HG03280 (cell line): Measurements from ENCODE around the gene RABGEF1.
"Not testable (repeated sequence)": the region's sequence is repeated elsewhere in the genome, so short reads cannot be mapped to it uniquely, and the experiment has no call there.

Experiments used
- ATAC-seq: cut with Tn5 transposase; IDR thresholded peaks from one replicate; pipeline ENCODE4 v1.9.1; 2021; ENCODE audit warnings: mild to moderate bottlenecking, moderate library complexity; ENCODE audit not compliant: unreplicated experiment

RABGEF1 gene

DNA sequence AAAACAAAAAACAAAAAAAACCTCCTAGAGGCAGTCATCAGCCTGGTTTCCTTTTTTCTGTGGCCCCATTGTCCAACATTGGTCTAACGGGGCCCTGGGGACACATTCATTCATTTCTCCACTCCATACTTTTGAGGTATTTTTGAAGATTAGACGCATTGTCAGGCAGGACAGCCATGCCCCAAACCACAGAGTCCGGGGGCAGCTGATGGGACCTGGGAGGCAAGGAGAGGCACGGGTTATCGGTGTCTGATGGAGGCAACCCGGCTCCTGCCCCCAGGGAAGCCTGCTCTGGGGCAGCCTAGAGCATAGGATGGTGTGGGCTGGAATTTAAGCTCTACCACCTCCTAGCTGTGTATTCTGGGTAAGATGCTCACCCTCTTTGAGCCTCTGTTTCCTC is 6.5 kb upstream of the RABGEF1 start:
- ATAC-seq: no peak

DNA sequence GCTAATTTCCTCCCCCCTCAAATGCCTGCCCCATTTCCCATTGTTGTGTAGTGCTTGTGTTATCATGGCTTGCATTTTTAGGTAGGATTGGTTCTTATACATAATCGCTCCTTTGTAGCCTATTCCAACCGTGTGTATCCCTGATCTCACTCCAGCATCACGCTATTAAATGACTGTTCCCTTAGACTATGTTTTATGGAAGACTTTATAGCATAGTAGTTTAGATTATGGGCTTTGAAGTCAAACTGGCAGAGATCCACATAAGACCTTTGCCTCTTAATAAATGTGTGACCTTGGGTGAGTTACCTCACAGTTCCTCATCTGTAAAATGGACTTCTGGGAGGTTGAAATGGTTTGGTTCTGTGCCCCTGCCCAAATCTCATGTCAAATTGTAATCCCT is 5.4 kb upstream of the RABGEF1 start:
- ATAC-seq: no peak

DNA sequence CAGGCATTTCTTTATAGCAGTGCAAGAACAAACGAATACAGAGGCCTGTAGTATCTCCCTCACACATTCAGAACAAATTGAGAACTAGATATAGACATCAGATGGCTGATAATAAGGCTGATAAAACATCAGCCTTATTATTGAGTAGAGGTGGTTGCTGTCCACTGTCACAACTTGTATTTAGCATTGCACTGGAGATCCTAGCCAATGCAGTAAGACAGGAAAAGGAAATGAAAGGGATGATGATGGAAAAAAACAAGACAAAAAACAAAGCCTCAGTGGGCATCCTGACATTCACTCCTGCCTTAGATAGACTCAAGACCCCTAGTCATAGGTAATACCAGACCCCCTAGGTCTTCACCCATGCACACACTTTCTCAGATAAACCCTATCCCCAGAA is 4.7 kb upstream of the RABGEF1 start:
- no peak for ATAC-seq

DNA sequence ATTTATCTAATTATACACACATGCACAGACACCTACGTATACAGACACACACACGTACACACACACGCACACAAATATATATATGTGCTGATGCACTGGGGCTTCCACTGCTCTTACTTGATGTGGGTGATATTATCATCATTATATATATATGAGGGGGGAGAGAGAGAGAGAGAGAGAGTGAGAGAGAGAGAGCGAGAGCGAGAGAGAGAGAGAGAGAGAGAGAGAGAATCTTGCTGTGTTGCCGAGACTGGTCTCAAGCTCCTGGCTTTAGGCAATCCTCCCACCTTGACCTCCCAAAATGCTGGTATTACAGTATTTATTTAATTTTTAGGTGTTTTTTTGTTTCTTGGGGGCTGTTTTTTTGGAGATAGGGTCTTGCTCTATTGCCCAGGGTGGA is 3.6 kb upstream of the RABGEF1 start:
- ATAC-seq: no peak

DNA sequence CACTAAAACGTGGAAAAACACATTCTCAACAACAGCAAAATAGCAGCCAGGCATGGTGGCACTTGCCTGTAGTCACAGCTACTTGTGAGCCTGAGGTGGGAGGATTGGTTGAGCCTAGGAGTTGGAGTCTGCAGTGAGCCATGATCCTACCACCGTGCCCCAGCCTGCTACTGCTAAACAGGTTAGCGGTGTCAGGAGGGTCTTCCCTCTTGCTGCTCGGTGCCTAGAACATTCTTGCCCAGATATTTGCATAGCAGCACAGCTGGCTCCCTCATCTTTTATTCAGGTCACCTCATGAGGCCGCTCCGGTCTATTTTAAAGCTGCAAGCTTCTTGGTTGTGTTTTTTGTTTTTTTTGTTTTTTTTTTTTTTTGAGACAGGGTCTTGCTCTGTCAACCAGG is 2.9 kb upstream of the RABGEF1 start:
- ATAC-seq: no peak

DNA sequence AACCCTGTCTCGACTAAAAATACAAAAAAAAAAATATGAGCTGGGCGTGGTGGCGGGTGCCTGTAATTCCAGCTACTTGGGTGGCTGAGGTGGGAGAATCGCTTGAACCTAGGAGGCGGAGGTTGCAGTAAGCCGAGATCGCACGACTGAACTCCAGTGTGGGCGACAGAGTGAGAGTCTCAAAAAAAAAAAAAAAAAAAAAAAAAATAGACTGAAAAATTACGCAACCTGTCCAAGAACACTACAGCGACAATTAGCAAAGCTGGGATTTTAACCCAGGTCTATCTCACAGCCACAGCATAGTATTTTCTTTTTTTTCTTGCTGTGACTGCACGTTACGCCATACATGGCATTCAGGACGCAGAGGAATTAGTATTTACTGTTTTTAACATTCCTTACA is 1.1 kb upstream of the RABGEF1 start:
- ATAC-seq: no peak

DNA sequence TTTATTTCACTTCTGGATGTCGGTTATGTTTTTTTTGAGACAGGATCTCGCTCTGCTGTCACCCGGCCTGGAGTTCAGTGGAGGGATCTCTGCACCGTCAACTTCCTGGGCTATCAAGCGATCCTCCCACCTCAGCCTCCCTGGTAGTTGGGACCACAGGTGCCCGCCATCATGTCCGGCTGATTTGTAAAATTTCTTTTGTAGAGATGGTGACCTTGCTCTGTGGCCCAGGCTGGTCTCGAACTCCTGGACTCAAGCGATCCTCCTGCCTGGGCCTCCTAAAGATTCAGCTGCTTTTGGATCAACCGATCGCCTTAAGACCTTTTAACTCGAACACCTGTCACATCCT is 606 bp upstream of the RABGEF1 start:
- ATAC-seq: no peak

DNA sequence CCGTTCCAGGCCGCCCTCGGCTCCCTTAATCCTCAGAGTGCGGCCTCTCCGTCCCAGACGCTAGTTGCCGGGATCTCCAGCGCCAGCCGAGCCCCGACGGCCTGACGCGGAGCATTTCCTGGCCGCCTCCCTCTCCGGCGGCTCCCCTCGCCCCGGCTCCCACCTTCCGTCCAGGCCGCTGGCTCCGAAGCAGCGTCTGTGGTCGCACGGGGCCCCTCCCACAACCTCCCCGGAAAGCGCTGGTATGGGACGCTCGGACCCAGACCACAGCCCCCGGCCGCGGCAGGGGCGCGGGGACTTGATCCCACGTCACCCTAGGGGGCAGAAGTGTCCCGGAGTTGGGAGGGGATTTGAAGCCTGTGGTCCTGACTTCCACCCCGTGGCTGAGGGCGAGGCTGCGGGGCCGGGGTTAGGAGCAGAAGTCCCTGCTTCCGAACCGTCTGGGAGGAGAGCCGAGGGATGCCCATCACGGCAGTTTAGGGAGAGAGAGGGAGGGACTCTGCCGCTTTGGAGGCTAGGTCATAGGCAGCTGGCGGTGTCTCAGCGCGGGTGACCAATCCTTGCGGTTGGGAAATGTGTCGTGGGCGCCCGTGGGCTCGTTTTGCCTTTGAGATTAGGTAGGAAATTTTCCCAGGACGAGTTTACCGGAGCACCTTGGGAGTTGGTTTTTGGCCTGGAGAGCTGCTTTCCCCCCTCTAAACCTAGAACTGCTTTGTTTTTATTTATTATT is 612 bp downstream of the RABGEF1 start:
- ATAC-seq: peak; percentile 26

DNA sequence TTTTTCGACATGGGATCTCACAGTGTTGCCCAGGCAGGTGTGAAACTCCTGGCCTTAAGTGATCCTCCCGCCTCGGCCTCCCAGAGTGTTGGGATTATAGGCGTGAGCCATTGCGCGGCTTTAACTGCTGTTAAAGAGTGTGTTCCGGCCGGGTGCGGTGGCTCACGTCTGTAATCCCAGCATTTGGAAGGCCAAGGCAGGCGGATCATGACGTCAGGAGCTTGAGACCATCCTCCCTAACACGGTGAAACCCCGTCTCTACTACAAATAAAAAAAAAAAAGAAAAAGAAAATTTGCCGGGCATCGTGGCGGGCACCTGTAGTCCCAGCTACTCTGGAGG is 1.1 kb downstream of the RABGEF1 start:
- ATAC-seq: no peak

DNA sequence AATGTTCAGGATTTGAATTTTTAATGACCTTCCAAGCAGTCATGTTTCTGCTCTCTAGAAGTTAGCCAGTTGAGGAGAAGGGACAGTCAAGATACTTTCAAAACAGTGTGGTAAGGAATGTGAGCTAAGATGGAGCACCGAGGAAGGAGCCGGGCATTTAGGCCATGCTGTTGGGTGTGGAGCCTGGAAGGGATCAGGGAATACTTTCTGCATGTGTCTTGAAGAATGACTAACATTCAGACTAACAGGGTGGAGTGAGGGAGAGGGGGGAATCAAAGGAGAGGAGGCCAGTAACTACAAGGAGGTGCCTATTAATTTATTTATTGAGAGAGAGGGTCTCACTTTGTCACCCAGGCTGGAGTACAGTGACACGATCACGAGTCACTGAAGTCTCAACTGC is 1.8 kb downstream of the RABGEF1 start:
- not testable (repeated sequence) for ATAC-seq

DNA sequence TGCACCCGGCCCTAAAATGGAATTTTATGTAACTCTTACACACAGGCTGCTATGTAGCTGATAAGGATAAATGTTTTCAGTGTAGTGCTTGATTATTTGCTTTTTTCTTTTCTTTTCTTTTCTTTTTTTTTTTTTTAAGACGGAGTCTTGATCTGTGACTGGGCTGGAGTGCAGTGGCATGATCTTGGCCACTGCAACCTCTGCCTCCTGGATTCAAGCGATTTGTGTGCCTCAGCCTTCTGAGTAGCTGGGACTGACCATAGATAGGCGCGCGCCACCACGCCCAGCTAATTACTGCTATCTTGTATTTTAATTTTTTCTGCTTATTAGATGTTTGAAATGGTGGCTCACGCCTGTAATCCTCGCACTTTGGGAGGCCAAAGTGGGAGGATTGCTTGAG is 3.4 kb downstream of the RABGEF1 start:
- no peak for ATAC-seq

DNA sequence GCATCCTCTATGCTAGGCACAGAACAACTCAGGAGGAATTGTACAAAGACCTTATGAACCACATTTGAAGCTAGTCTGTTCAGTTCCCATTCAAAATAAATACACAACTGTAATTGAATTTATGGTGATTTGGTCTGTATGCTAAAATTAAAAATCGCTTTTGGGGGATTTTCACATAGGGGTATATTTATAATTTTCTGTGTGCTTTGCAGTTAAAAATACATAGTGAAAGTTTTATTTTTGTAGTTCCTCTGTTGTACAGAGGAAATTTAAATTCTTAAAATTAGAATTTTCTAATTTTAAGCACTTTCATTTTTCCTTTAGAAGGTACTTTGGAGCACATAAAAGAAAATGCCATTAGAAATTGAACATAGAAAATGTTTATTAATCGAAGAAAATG is 6.9 kb downstream of the RABGEF1 start:
- ATAC-seq: no peak

DNA sequence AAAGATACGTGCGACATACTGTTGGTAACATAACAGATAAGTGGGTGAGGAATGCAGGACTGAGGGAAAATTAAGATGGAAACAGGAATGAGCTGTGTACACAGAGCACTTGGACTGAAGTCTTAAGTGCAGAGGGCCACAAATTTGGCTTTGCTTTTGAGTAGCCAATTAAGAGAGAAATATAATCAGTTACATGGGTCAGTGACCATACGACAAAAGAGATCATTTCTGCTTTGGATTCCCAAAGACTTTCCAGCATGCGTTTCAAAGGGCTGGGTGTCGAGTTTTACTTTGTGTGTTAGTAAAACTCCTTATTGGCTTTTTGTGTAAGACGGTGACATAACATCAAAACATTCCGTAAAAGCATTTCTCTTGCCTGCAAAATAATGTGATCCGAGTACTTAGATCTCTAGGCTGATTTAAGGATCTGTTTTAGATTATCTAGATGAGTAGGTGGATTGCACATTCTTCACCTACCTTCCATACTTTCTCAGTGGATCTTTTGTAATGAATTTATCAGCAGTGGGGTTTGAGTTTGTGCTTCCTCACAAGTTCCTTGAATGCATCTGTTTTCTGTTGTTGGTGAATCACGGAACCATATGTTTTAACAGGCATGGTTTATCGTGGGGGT is 7.5 kb downstream of the RABGEF1 start:
- ATAC-seq: no peak

DNA sequence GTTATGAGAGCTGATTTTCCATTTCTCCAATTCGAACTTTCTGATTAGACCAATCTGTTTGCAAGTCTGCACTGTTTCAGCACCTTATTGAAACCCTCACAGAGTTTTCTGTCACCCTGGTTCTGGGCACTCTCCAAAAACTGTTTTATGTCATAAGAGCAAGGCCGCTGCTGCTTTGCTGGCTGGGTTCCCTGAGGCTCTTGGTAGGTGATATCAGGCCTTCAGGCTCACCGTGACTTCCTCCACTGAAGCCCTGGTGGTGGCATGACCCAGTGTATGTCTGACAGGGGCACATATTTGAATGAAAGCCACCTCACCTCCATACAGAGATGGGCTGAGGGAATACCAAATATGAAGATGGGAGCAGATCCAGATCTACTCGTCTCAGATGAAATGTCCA is 8.3 kb downstream of the RABGEF1 start:
- ATAC-seq: no peak

DNA sequence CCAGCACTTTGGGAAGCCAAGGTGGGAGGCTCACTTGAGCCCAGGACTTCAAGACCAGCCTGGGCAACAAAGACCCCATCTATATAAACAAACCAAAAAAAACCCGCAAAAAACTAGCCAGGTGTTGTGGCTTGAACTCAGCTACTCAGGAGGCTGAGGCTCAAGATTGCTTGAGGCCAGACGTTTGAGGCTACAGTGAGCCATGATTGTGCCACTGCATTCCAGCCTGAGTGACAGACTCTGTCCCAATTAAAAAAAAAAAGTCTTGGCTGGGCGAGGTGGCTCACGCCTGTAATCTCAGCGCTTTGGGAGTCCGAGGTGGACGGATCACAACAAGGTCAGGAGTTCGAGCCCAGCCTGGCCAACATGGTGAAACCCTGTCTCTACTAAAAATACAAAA is 11.4 kb downstream of the RABGEF1 start:
- no peak for ATAC-seq

DNA sequence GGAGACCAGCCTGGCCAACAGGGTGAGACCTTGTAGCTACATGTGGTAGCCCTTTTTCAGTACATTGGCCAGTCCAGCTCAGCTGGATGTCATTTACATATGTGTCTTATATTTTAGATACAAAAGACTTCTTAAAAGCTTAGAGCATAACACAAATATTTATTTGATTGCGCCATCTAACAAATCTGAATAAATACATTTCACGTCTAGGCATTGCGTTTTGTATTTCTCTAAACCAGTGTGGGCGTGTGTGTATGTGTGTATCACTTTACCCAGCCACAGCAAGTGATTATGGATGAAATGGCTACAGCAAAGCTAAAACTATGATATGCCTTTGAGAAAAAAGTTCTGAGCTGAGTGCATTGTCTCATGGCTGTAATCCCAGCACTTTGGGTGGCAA is 14.0 kb downstream of the RABGEF1 start:
- no peak for ATAC-seq

DNA sequence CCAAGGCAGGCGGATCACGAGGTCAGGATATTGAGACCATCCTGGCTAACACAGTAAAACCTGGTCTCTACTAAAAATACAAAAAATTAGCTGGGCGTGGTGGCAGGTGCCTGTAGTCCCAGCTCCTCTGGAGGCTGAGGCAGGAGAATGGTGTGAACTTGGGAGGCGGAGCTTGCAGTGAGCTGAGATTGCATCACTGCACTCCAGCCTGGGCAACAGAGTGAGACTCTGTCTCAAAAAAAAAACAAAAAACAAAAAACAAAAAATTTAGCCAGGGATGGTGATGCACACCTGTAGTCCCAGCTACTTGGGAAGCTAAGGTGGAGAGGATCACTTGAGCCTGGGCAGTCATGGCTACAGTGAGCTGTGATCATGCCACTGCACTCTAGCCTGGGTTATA is 14.5 kb downstream of the RABGEF1 start:
- not testable (repeated sequence) for ATAC-seq

DNA sequence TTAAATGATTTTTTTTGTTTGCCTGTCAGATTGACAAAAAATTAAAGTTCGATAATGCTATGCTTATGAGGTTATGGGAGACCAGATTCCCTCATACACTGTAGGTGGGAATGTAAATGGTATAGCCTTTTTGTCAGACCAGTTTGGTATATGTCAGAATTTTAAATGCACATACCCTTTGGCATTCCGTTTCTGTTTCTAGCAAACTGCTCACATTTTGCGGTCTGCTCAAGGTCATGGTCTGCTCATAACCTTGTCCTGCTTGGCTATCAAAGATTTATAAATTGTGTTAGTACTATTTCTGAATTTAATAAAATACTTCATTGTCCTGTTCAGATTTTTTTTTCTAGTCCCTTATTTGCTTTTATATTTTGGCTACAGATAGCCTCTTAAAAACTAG is 15.7 kb downstream of the RABGEF1 start:
- not testable (repeated sequence) for ATAC-seq

DNA sequence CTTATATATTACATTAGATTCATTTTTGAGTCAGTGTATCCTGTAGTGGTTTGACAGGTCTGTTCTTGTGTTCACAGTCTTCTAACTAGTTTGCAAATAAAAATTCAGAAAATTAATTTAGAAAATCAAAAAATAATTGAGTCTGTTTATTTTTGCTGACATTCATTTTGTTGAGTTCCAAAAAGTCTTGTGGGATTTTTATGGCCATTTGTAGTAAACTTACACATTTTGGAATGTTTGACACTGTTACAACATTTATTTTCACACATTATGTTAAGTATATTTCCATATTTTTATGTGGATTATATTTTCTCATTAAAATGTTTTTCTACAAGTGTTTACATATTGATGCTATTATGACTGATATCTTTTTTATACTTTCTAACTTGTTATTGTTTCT is 16.4 kb downstream of the RABGEF1 start:
- ATAC-seq: no peak

DNA sequence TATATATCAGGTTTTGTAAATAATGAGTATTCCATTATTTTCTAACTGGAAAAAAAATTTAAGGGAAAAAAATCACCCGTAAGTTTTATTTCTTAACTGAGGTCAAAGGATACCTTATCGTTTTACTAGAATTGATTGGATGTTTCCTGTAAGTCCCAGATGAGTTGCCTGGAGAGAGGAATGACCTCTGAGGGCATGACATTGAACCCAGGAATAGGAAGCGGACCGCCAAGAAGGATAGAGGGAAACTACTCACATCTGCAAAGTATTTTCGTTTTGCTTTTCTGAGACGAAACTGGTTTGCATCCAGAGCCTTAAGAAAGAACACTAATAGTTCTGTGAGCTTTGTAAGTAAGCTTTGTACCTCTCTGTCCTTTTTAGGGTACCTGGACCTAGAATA is 17.4 kb downstream of the RABGEF1 start:
- no peak for ATAC-seq

DNA sequence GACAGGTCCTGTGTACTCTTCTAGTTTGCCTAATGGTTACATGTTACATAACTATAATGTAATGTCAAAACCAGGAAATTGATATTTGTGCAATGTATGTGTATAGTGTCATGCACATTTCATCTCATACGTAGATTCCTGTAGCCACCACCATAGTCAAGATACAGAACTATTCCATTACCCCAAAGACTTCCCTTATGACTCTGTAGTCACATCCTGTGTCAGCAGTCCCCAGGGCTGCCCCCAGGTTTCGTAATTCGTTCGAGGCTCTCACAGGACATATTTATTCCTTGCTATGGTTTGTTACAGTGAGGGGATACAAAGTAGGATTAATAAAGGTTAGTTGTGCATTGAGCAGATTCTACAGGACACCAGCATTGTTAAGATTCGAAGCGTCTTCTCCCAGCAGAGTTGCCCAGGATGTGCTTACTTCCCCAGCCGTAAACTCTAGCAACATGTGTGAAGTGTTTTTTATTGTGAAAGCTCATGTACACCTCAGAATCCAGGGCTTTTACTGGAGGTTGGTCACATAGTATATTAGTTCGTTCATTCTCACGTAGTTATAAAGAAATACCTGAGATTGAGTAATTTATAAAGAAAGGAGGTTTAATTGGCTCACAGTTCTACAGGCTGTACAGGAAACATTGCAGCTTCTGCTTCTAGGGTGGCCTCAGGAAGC is 18.6 kb downstream of the RABGEF1 start:
- peak; percentile 69 for ATAC-seq

DNA sequence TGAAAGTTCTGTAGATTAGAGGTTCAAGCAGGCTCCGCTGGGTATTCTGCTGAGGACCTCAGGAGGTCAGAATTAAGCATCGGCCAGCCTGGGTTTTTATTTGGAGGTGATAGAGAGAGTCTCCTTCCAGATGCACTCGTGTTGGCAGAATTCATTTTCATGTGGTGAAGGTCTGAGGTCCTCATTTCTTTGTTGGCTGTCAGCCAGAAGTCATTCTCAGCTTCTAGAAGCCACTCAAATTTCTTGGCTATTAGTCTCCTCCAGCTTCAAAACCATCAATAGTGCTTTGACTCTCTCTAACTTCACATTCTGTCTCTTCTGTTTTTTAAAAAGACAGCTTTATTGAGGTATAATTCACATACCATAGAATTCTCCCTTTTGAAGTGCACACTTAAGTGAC is 22.6 kb downstream of the RABGEF1 start:
- not testable (repeated sequence) for ATAC-seq
